Osteocyte (in vitro differentiated cells): ENCODE data around the gene FIGN. TPM values are rescaled to one million over a fixed set of nuclear protein-coding genes. Genes with fewer than 3 reads are reported as not detected.

Source experiments
- DNase-seq: peaks from one replicate; pipeline ENCODE4 v3.0.0; 2021; ENCODE audit warnings: mixed read lengths; ENCODE audit not compliant: unreplicated experiment; ENCODE audit errors: extremely low spot score
- H3K27ac Mint-ChIP-seq: one replicate; pipeline ENCODE4 v1.8.0; 2021; ENCODE audit warnings: mild to moderate bottlenecking, mixed read lengths; ENCODE audit not compliant: unreplicated experiment
- H3K27me3 Mint-ChIP-seq: one replicate; pipeline ENCODE4 v1.8.0; 2021; ENCODE audit warnings: mixed read lengths; ENCODE audit not compliant: unreplicated experiment
- H3K36me3 Mint-ChIP-seq: one replicate; pipeline ENCODE4 v1.8.0; 2021; ENCODE audit warnings: mixed read lengths; ENCODE audit not compliant: unreplicated experiment
- H3K4me1 Mint-ChIP-seq: one replicate; pipeline ENCODE4 v1.8.0; 2021; ENCODE audit warnings: mixed read lengths; ENCODE audit not compliant: unreplicated experiment
- H3K4me3 Mint-ChIP-seq: one replicate; pipeline ENCODE4 v1.8.0; 2021; ENCODE audit warnings: mild to moderate bottlenecking, moderate library complexity, mixed read lengths; ENCODE audit not compliant: unreplicated experiment
- H3K9me3 Mint-ChIP-seq: one replicate; pipeline ENCODE4 v1.8.0; 2021; ENCODE audit warnings: mixed read lengths; ENCODE audit not compliant: unreplicated experiment
- CTCF ChIP-seq: fragments of 200-600 bp; sonication (generic); IDR thresholded peaks from 2 replicates; pipeline ENCODE4 v1.5.0; 2021; ENCODE audit warnings: antibody characterized with exemption, mild to moderate bottlenecking, moderate library complexity
- total RNA-seq: library from RNA; stranded (reverse); gene quantifications from 2 replicates; pipeline ENCODE4 v1.2.1, GENCODE V29; 2021

Gene FIGN
- total RNA-seq, 1 donor from 2014 or later: 37.7 TPM

- Mint-ChIP-seq H3K9me3 (no peaks in the 10 kb centered on the region), H3K36me3 (peaks cover 3% of the 10 kb centered on the region), H3K4me3 (no peak overlapping the region), H3K4me1 (peaks cover 77% of the 10 kb centered on the region), H3K27me3 (no peaks in the 10 kb centered on the region), H3K27ac (peak overlapping the region; percentile 80)
- no peak for DNase-seq
- no peak for TF ChIP-seq CTCF
These were observed 42.3 kb downstream of the FIGN start for GRCh38 chr2:163693484-163693883.

- H3K36me3 Mint-ChIP-seq: peaks cover 9% of the 10 kb centered on the region
- no peak for TF ChIP-seq CTCF
- H3K27ac Mint-ChIP-seq: peak overlapping the region; percentile 80
- H3K4me3 Mint-ChIP-seq: peak overlapping the region; percentile 5
- no peaks in the 10 kb centered on the region for H3K9me3 Mint-ChIP-seq
- no peak for DNase-seq
- peaks cover 75% of the 10 kb centered on the region for H3K4me1 Mint-ChIP-seq
- H3K27me3 Mint-ChIP-seq: no peaks in the 10 kb centered on the region
These were observed 43.0 kb downstream of the FIGN start for GRCh38 chr2:163692611-163693482.

- Mint-ChIP-seq H3K4me3 (no peak overlapping the region), H3K27me3 (no peaks in the 10 kb centered on the region), H3K4me1 (peaks cover 69% of the 10 kb centered on the region), H3K9me3 (no peaks in the 10 kb centered on the region), H3K27ac (no peak overlapping the region), H3K36me3 (peaks cover 6% of the 10 kb centered on the region)
- no peak for DNase-seq
- peak; percentile 18 for TF ChIP-seq CTCF
These were observed 43.7 kb downstream of the FIGN start for GRCh38 chr2:163692081-163692480.

GRCh38 chr2:163690896-163691295 is 44.9 kb downstream of the FIGN start:
- Mint-ChIP-seq H3K9me3 (no peaks in the 10 kb centered on the region), H3K36me3 (peaks cover 6% of the 10 kb centered on the region), H3K4me1 (peaks cover 64% of the 10 kb centered on the region), H3K27ac (peak overlapping the region; percentile 13), H3K27me3 (no peaks in the 10 kb centered on the region), H3K4me3 (no peak overlapping the region)
- no peak for DNase-seq
- TF ChIP-seq CTCF: no peak

- no peak overlapping the region for H3K27ac Mint-ChIP-seq
- no peak for DNase-seq
- peaks cover 5% of the 10 kb centered on the region for H3K9me3 Mint-ChIP-seq
- peaks cover 48% of the 10 kb centered on the region for H3K4me1 Mint-ChIP-seq
- no peak overlapping the region for H3K4me3 Mint-ChIP-seq
- no peaks in the 10 kb centered on the region for H3K27me3 Mint-ChIP-seq
- no peak for TF ChIP-seq CTCF
- peaks cover 14% of the 10 kb centered on the region for H3K36me3 Mint-ChIP-seq
These were observed 48.6 kb downstream of the FIGN start for GRCh38 chr2:163687217-163687616.
